Endothelial cell of umbilical vein (primary cell): Measurements from ENCODE around the gene RNF148. TPM values are rescaled to one million over a fixed set of nuclear protein-coding genes. Genes with fewer than 3 reads are reported as not detected.

ENCODE experiments used
- BruUV-seq: library from RNA; stranded (reverse); fragments of 400-500 nt; replicated peaks from 2 replicates; lab custom pipeline; 2021; lab: Mats Ljungman, UMichigan
- CTCF ChIA-PET: fragments of 300-600, 350-600 bp; sonication (Branson Sonifier 250); formaldehyde crosslinking; loops from one replicate; lab custom pipeline; 2021; ENCODE audit warnings: antibody characterized with exemption, inconsistent platforms; lab: Charles Lee
- POLR2A ChIA-PET: fragments of 300-600, 350-600 bp; sonication (Branson Sonifier 250); formaldehyde crosslinking; loops from one replicate; lab custom pipeline; 2021; ENCODE audit warnings: antibody characterized with exemption, inconsistent platforms; lab: Charles Lee
- DNase-seq: peaks from one replicate; pipeline ENCODE4 v3.0.0-alpha.2; 2011; ENCODE audit warnings: low read depth, low spot score
- FAIRE-seq: peaks from 2 replicates; lab custom pipeline; 2011; peaks lifted over from hg19 to GRCh38; lab: Jason Lieb, UNC
- H2AFZ ChIP-seq: 2 replicates; pipeline ENCODE4 v1.6.0; 2012; ENCODE audit warnings: low read depth, low read length, control low read depth, inconsistent platforms
- H3K27ac ChIP-seq: 2 replicates; pipeline ENCODE4 v1.5.1; 2011; ENCODE audit warnings: low read depth, mild to moderate bottlenecking, control low read depth, low read length, moderate library complexity; ENCODE audit not compliant: insufficient read depth
- H3K27me3 ChIP-seq, 2 experiments: 2 replicates each; pipeline versions ENCODE4 v1.6.0 to v1.6.1; 2011; ENCODE audit warnings: low read length in 2 of 2, mixed read lengths in 1 of 2; ENCODE audit not compliant: control insufficient read depth in 2 of 2, insufficient read depth in 2 of 2
- H3K36me3 ChIP-seq, 2 experiments: 2 replicates in 1 of 2; 3 replicates in 1 of 2; pipeline ENCODE4 v1.5.1; 2011; ENCODE audit warnings: low read length in 2 of 2, mild to moderate bottlenecking in 1 of 2, moderate library complexity in 1 of 2; ENCODE audit not compliant: control insufficient read depth in 2 of 2, insufficient read depth in 2 of 2; ENCODE audit errors: extremely low read depth in 1 of 2
- H3K4me1 ChIP-seq: 3 replicates; pipeline ENCODE4 v1.5.1; 2011; ENCODE audit warnings: mild to moderate bottlenecking, low read length; ENCODE audit not compliant: control insufficient read depth, insufficient read depth; ENCODE audit errors: extremely low read depth
- H3K4me2 ChIP-seq: 2 replicates; pipeline ENCODE4 v1.6.1; 2011; ENCODE audit warnings: low read length, control low read depth, mixed read lengths; ENCODE audit not compliant: insufficient read depth
- H3K4me3 ChIP-seq, 3 experiments: fragments of 200-600 bp in 1 of 3; sonication (generic), shearing (Covaris generic) in 1 of 3; replicated peaks in 1 of 3; 2 replicates each; pipeline ENCODE4 v1.5.1; 2011 to 2016; ENCODE audit warnings: control low read depth in 3 of 3, low read length in 3 of 3, mild to moderate bottlenecking in 2 of 3, inconsistent platforms in 1 of 3, low read depth in 1 of 3, moderate library complexity in 1 of 3; ENCODE audit not compliant: insufficient read depth in 1 of 3
- H3K79me2 ChIP-seq: 2 replicates; pipeline ENCODE4 v1.6.0; 2012; ENCODE audit warnings: low read length, inconsistent platforms; ENCODE audit not compliant: control insufficient read depth, insufficient read depth
- H3K9ac ChIP-seq: replicated peaks from 2 replicates; pipeline ENCODE3; 2011; ENCODE audit warnings: low read length, control low read depth; ENCODE audit not compliant: insufficient read depth; ENCODE audit errors: extremely low read depth
- H3K9me1 ChIP-seq: replicated peaks from 3 replicates; pipeline ENCODE4 v1.6.0; 2011; ENCODE audit warnings: mild to moderate bottlenecking, low read length; ENCODE audit not compliant: control insufficient read depth, insufficient read depth; ENCODE audit errors: extremely low read depth
- H3K9me3 ChIP-seq: replicated peaks from 2 replicates; pipeline ENCODE4 v1.5.1; 2012; ENCODE audit warnings: low read length, inconsistent platforms; ENCODE audit not compliant: control insufficient read depth, insufficient read depth
- H4K20me1 ChIP-seq: replicated peaks from 2 replicates; pipeline ENCODE3; 2011; ENCODE audit warnings: mild to moderate bottlenecking, low read length; ENCODE audit not compliant: control insufficient read depth, insufficient read depth; ENCODE audit errors: extremely low read depth
- EZH2 ChIP-seq: IDR thresholded peaks from 2 replicates; pipeline ENCODE4 v1.6.1; 2012; ENCODE audit warnings: borderline replicate concordance, low read depth, mild to moderate bottlenecking, moderate library complexity, low read length, inconsistent platforms; ENCODE audit not compliant: severe bottlenecking
- FOS ChIP-seq: IDR thresholded peaks from 2 replicates; pipeline ENCODE4 v1.6.1; 2011; ENCODE audit warnings: mild to moderate bottlenecking, low read length, moderate library complexity, borderline replicate concordance; ENCODE audit not compliant: insufficient read depth
- JUN ChIP-seq: IDR thresholded peaks from 2 replicates; pipeline ENCODE4 v1.6.1; 2011; ENCODE audit warnings: borderline replicate concordance, low read depth; ENCODE audit not compliant: insufficient read length, insufficient read depth
- MAX ChIP-seq: IDR thresholded peaks from 2 replicates; pipeline ENCODE4 v1.6.1; 2011; ENCODE audit not compliant: insufficient read depth, insufficient read length
- MYC ChIP-seq: IDR thresholded peaks from one replicate; pipeline ENCODE4 v1.6.1; 2011; ENCODE audit warnings: mild to moderate bottlenecking, low read depth, low read length
- POLR2AphosphoS5 ChIP-seq: IDR thresholded peaks from 2 replicates; pipeline ENCODE4 v1.6.1; 2012; ENCODE audit warnings: low read depth, mild to moderate bottlenecking, control low read depth, low read length, moderate library complexity; ENCODE audit not compliant: insufficient read depth
- dilution Hi-C: fragments of 300-500 bp; cut with MboI; formaldehyde crosslinking; loops from one replicate; pipeline ENCODE4 v1.15.0; 2019; ENCODE audit warnings: low sequenced_read_pairs; ENCODE audit not compliant: extremely low pct_ligation_motif_present
- intact Hi-C: fragments of 100-400 bp; cut with micrococcal nuclease; formaldehyde crosslinking; loops from one replicate; pipeline ENCODE4 v1.10.0; 2022
- polyA plus RNA-seq, 4 experiments: library from polyadenylated mRNA; depleted of rRNA in 3 of 4; stranded (reverse) in 3 of 4; unstranded in 1 of 4; fragments of >200 nt; gene quantifications; 2 replicates each; pipeline versions ENCODE4 v1.2.1 to v1.2.3, GENCODE V29; 2011 to 2012; ENCODE audit warnings: missing spikeins in 1 of 4
- total RNA-seq: library from RNA; stranded (reverse); gene quantifications from 2 replicates; pipeline ENCODE4 v1.2.3, GENCODE V29; 2021

The RNF148 gene
- total and polyA plus RNA-seq, 2 donors (not counting 3 experiments of a cell fraction or from before 2014, with no cell fraction given): 0.12 to 0.95 TPM

GRCh38 chr7:122674502-122674901 lies 28.2 kb downstream of the RNF148 start:
- Histone ChIP-seq H4K20me1 (no peaks in the 10 kb centered on the region), H3K27me3 (no peaks in the 10 kb centered on the region), H3K9me1 (no peaks in the 10 kb centered on the region), H3K4me1 (peaks cover 4% of the 10 kb centered on the region), H3K9ac (no peak overlapping the region), H3K27ac (no peak overlapping the region), H3K4me3 (no peak overlapping the region), H3K4me2 (no peak overlapping the region), H2AFZ (no peak overlapping the region), H3K9me3 (no peaks in the 10 kb centered on the region), H3K36me3 (no peaks in the 10 kb centered on the region), H3K79me2 (no peaks in the 10 kb centered on the region)
- ChIA-PET POLR2A (no interaction called here), CTCF (no interaction called here)
- intact Hi-C loops: no loop called here
- TF ChIP-seq MAX (no peak), MYC (no peak)
- no TSS peak for BruUV-seq
- DNase-seq (peak; percentile 87), FAIRE-seq (peak; percentile 56)
- dilution Hi-C loops: no loop called here

GRCh38 chr7:122673951-122674350 lies 28.8 kb downstream of the RNF148 start:
- no peak overlapping the region for H3K9ac ChIP-seq
- H3K9me3 ChIP-seq: no peaks in the 10 kb centered on the region
- H3K27ac ChIP-seq: no peak overlapping the region
- H3K79me2 ChIP-seq: no peaks in the 10 kb centered on the region
- no peak for TF ChIP-seq EZH2
- TF ChIP-seq JUN: no peak
- TF ChIP-seq FOS: no peak
- TF ChIP-seq POLR2AphosphoS5: no peak
- H3K9me1 ChIP-seq: no peaks in the 10 kb centered on the region
- intact Hi-C loops (no loop called here), dilution Hi-C loops (no loop called here)
- CTCF ChIA-PET: no interaction called here
- H3K4me1 ChIP-seq: peaks cover 4% of the 10 kb centered on the region
- DNase-seq (no peak), FAIRE-seq (no peak)
- H3K4me3 ChIP-seq: no peak overlapping the region
- no peaks in the 10 kb centered on the region for H3K36me3 ChIP-seq
- no TSS peak for BruUV-seq
- POLR2A ChIA-PET: no interaction called here
- no peaks in the 10 kb centered on the region for H4K20me1 ChIP-seq
- no peak overlapping the region for H2AFZ ChIP-seq
- no peak overlapping the region for H3K4me2 ChIP-seq
- no peaks in the 10 kb centered on the region for H3K27me3 ChIP-seq
